GM18870 (cell line): ENCODE data around the gene DHRSX.
"Not testable (repeated sequence)": the region's sequence is repeated elsewhere in the genome, so short reads cannot be mapped to it uniquely, and the experiment has no call there.

Experiments
- ATAC-seq: cut with Tn5 transposase; IDR thresholded peaks from one replicate; pipeline ENCODE4 v1.9.1; 2021; ENCODE audit warnings: moderate library complexity; ENCODE audit not compliant: unreplicated experiment

DHRSX gene

GRCh38 chrX:2398064-2398656 is 102.6 kb downstream of the DHRSX start:
- no peak for ATAC-seq

- no peak for ATAC-seq
These were observed 103.3 kb downstream of the DHRSX start for GRCh38 chrX:2397229-2398063.

DNA sequence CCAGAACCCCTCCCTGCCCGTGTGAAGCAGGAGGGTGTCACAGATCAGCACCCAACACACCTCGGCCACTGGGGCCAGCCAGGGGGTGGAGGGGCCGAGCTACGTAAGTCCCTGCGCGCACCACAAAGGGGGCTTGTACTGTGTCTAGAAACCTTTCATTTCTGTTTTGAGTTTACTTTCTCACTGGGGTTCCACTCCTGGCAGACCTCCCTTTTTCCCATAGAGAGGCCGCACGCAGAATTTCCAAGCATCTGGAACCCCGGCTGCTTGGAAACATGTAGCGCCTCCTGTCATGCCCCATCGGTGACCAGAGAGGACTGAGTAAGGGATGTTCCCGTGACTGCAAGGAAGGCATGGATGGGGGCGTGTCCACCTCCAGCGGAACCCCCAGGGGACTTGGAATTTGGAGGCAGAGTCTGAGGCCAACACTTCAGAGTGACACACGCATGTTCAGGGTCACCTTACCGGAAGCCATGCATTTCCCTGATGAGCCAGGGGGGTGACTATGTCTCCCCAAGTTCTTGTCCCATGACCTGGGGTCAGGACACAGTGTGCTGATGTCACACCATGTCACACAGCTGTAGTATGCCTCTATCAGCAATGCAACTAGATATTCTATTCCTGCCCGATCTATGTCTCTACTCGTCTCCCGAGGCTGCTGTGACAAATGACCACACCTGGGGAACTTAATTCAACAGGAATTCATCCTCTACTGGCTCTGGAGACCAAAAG is 105.3 kb downstream of the DHRSX start:
- no peak for ATAC-seq

- no peak for ATAC-seq
These were observed 108.7 kb downstream of the DHRSX start for GRCh38 chrX:2391869-2392606.

DNA sequence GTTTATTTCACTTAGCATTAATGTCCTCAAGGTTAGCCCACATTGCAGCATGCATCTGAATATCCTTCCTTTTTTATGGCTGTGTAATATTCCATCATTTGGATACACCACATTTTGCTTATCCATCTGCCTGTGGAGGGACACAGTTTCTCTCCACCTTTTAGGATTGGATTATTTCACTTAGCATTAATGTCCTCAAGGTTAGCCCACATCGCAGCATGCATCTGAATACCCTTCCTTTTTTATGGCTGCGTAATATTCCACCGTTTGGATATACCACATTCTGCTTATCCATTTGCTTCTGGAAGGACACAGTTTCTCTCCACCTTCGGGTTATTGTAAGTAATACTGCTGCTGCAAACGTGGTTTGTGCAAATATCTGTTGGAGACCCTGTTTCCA is 110.0 kb downstream of the DHRSX start:
- ATAC-seq = no peak

DNA sequence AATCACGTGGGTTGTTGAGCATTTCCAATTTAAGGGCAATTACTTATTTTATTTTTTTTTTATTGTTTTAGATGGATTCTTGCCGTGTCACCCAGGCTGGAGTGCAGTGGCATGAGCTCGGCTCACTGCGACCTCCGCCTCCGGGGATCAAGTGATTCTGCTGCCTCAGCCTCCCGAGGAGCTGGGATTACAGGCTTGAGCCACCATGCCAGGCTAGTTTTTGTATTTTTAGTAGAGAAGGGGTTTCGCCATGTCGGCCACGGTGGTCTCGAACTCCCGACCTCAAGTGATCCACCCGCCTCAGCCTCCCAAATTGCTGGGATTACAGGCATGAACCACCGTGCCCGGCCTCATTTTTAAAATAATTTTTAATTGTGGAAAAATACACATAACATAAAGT is 111.0 kb downstream of the DHRSX start:
- ATAC-seq = not testable (repeated sequence)

GRCh38 chrX:2389324-2389723 is 111.5 kb downstream of the DHRSX start:
- ATAC-seq = no peak

DNA sequence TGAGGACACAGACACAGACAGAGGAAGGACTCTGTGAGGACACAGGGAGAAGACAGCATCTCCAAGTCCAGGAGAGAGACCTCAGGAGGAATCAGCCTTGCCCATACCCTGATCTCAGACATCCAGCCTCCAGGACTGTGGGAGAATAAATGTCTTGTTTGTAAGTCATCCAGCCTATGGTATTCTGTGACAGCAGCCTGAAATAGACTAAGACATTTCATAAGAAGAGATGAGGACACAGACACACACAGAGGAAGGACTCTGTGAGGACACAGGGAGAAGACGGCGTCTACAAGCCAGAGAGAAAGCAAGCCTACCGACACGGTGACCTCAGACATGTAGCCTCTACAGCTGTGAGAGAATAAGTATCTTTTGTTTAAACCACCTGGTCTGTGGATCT is 112.1 kb downstream of the DHRSX start:
- no peak for ATAC-seq

GRCh38 chrX:2387614-2388239 is 113.0 kb downstream of the DHRSX start:
- no peak for ATAC-seq

GRCh38 chrX:2385224-2385623 is 115.6 kb downstream of the DHRSX start:
- no peak for ATAC-seq

GRCh38 chrX:2384486-2384885 is 116.3 kb downstream of the DHRSX start:
- no peak for ATAC-seq

DNA sequence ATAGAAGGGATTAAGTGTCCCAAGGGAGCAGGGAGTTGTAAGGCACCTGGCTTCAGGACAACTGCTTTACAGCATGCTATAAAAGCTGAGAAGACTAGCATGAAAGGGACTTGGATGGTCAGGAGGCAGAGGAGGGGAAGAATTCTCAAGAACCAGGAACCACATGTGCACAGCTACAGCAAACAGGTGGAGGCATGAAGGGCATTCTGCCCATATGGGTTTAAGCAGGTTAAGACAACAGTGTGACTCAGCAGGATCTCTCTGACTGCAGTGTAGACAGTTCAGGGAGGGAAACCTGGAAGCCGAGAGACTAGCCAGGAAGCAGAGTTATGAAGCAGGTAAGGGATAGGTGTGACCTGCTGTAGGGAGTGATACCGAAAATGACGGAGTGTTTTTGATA is 117.0 kb downstream of the DHRSX start:
- no peak for ATAC-seq

DNA sequence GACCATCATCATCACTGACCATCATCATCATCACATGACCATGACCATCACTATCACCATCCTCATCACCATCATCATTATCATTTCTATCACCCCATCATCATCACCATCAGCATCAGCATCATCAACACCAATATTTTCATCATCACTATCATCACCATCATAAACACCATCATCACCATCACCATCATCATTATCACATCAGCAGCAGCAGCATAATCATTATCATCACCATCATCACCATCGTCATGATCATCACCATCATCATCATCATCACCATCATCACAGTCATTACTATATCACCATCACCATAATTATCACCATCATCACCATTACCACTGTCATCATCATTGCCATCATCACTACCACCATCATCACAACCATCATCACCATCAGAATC is 117.6 kb downstream of the DHRSX start:
- no peak for ATAC-seq

DNA sequence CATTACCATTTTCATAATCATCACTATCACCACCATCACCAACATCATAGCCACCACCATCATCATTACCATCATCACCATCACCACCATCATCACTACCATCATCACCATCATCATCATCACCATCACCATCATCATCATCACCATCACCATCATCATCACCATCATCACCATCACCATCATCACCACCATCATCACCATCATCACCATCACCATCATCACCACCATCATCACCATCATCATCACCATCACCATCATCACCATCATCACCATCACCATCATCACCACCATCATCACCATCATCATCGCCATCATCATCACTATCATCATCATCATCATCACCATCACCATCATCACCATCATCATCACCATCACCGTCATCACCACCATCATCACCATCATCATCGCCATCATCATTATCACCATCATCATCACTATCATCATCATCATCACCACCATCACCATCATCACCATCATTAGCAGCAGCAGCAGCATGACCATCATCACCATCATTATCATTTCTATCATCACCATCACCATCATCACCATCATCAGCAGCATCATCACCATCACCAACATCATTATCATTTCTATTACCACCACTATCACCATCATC is 118.2 kb downstream of the DHRSX start:
- not testable (repeated sequence) for ATAC-seq

DNA sequence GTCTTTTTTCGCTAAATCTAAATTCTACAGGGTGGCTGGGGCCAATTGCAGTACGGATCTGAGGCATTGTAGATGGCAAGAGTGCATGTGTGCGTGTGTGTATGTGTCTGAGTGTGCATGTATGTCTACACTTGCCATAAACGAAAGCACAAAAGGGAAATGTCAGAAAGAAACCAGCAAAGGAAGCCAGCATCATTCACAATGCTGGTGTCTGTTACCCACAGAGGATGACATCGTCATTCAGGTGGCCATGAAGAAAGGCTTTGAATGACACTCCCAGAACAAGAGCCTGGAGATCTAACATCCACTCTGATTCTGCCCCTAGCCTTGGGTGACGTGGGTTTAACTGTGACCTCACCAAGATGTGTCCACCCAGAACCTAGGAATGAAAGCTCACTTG is 124.6 kb downstream of the DHRSX start:
- no peak for ATAC-seq

DNA sequence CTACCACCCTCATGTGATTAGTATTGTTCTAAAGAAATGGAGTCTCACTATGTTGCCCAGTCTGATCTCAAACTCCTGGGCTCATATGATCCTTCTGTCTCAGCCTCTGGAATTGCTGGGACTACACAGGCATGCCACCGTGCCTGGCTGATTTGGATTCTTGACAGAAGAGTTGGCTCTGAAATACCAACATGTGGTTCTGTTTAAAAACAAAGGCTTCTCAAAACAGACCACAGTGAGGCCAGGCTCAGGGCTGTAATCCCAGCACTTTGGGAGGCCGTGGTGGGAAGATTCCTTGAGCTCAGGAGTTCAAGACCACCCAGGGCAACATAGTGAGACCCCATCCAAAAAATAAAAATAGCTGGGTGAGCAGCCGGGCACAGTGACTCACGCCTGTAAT is 126.7 kb downstream of the DHRSX start:
- ATAC-seq = no peak

DNA sequence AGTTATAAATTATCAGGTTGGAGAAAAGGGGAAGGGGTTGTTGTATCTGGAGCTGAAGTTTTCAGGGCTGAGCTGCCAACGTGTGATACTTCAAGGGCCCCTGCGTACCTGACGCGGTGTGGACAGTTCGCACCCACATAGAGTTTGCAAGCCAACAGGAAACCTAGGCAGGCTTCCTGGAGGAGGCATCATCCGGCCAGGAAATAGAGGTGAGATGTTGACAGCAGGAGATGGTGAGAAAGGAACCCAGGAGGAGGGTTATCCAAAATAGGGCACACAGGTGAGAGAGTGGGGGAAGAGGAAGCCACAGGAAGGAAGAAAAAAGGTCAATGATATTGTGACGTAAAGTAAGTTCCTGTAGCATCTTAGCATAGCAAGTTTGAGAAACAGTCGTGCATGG is 127.2 kb downstream of the DHRSX start:
- ATAC-seq = no peak

GRCh38 chrX:2371026-2371711 is 129.6 kb downstream of the DHRSX start:
- ATAC-seq = no peak

GRCh38 chrX:2370456-2370855 is 130.3 kb downstream of the DHRSX start:
- no peak for ATAC-seq

GRCh38 chrX:2369206-2369605 is 131.6 kb downstream of the DHRSX start:
- ATAC-seq = no peak
